ENCODE measurements around the gene ITM2C.

ITM2C gene

DNA sequence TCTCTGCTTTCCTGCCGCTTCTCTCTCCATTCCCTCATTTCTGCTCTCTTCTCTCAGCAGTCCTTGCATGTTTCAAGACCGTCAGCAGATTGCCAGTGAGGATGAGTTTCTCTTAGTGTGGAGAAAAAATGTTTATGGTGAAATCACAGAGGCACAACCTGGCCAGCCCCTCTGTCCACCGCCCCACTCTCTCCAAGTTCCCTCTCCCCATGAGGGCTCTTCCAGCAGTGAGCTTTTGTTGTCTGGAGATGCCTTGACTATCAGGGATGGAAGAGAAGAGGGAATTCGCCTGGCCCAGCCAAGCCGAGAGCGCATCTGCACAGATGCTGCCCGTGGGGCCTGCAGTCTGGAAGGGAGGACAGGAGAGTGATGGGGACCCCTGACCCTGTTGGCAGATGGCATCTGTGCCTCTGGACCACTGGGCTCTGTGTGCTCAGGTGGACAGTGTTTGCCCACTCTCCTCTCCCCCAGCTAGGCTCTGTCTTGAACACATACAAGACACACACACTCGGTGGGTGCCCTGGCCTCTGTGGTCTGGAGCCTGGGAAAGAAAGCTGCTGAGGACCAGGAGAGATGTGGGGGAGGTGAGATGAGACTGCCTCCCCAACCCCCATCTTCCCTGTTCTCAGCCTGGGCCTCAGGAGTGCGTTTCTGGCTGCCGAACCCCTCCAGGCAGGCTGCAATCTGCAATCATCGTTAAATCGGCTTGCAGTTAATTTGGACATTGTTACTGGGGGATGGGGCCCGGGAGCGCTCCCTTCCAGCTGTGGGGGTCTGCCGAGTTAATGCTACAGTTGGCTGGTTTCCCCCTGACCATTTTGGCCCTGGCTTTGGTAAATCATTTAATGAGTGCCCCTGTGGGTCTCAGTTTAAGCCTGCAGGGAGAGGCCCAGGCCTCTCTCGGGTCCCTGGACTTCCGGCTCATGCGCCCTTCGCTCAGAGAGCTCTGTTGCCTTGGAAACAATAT, 4.5 kb downstream of the ITM2C start:
- H3K79me2 ChIP-seq (ENCODE audit: control insufficient read depth, low read length): no peaks in the 10 kb centered on the region
- H3K4me2 ChIP-seq (ENCODE audit: low read length): no peak overlapping the region
- TF ChIP-seq EZH2phosphoT487 (IDR thresholded peaks at IDR 0.05; ENCODE audit: borderline replicate concordance, low read length): no peak
- TF ChIP-seq, protein P1, sequence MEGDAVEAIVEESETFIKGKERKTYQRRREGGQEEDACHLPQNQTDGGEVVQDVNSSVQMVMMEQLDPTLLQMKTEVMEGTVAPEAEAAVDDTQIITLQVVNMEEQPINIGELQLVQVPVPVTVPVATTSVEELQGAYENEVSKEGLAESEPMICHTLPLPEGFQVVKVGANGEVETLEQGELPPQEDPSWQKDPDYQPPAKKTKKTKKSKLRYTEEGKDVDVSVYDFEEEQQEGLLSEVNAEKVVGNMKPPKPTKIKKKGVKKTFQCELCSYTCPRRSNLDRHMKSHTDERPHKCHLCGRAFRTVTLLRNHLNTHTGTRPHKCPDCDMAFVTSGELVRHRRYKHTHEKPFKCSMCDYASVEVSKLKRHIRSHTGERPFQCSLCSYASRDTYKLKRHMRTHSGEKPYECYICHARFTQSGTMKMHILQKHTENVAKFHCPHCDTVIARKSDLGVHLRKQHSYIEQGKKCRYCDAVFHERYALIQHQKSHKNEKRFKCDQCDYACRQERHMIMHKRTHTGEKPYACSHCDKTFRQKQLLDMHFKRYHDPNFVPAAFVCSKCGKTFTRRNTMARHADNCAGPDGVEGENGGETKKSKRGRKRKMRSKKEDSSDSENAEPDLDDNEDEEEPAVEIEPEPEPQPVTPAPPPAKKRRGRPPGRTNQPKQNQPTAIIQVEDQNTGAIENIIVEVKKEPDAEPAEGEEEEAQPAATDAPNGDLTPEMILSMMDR (IDR thresholded peaks at IDR 0.05; ENCODE audit: low read depth, low read length, poor library complexity, severe bottlenecking): no peak
- peaks cover 75% of the 10 kb centered on the region for H3K4me1 ChIP-seq (ENCODE audit: control insufficient read depth, low read length)
- H3K9me2 ChIP-seq (replicated peaks; ENCODE audit: control insufficient read depth, low read length): no peaks in the 10 kb centered on the region
- H4K20me1 ChIP-seq (ENCODE audit: control insufficient read depth, insufficient read depth, low read depth, low read length): no peaks in the 10 kb centered on the region; the same call in 1 of the 2 replicates
- no peaks in the 10 kb centered on the region for H3K36me3 ChIP-seq (ENCODE audit: control insufficient read depth, low read length)
- H3K4me3 ChIP-seq (ENCODE audit: low read length): no peak overlapping the region
- H3K27me3 ChIP-seq (ENCODE audit: control insufficient read depth, low read length): peaks cover 7% of the 10 kb centered on the region
- H3F3A ChIP-seq (ENCODE audit: control insufficient read depth, insufficient read depth): peaks cover 8% of the 10 kb centered on the region
- H3K27ac ChIP-seq (ENCODE audit: low read depth, low read length): no peak overlapping the region
- no peaks in the 10 kb centered on the region for H3K9me3 ChIP-seq (ENCODE audit: control insufficient read depth, insufficient read depth, low read length)

DNA sequence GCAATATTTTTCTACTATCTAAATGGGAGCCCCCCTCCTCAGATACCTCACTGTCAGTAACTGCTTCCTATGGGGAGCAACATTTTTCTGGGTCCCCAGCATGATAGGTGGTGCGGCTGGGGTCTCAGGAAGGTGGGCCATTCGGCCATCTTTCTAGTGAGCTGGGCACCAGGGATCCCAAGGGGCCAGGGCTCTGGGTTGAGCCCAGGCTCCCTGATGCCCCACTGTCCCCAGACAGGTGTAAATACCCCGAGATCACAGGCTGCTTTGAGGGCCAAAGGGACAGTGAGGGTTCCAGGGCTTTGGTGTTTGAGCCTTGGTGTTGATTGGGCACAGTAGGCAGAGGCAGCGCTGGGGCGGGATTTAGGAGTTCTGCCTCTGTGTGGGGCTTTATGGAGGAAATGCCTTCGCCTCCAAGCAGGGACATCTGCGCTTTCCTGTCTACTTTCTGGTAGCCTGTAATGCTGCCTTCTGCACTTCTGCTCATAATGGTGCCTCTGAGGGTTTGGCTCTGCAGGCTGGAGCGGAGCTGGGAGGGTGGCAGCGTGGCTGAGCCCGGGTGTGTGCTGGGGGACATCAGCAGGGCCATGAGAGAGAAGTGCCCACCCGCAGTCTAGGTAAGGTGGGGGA, 5.3 kb downstream of the ITM2C start:
- no peaks in the 10 kb centered on the region for H3K9me3 ChIP-seq (ENCODE audit: control insufficient read depth, insufficient read depth, low read length)
- H3K4me3 ChIP-seq (ENCODE audit: low read length): no peak overlapping the region
- H3K27ac ChIP-seq (ENCODE audit: low read depth, low read length): no peak overlapping the region
- H4K20me1 ChIP-seq (ENCODE audit: control insufficient read depth, insufficient read depth, low read depth, low read length): no peaks in the 10 kb centered on the region; the same call in 1 of the 2 replicates
- no peak for TF ChIP-seq EZH2phosphoT487 (IDR thresholded peaks at IDR 0.05; ENCODE audit: borderline replicate concordance, low read length)
- TF ChIP-seq, protein P1 (IDR thresholded peaks at IDR 0.05; ENCODE audit: low read depth, low read length, poor library complexity, severe bottlenecking): no peak
- H3K4me1 ChIP-seq (ENCODE audit: control insufficient read depth, low read length): peaks cover 75% of the 10 kb centered on the region
- peaks cover 5% of the 10 kb centered on the region; the same call in 1 of the 2 replicates for H3K27me3 ChIP-seq (ENCODE audit: control insufficient read depth, low read length)
- H3F3A ChIP-seq (ENCODE audit: control insufficient read depth, insufficient read depth): peaks cover 8% of the 10 kb centered on the region
- no peak overlapping the region for H3K4me2 ChIP-seq (ENCODE audit: low read length)
- H3K9me2 ChIP-seq (replicated peaks; ENCODE audit: control insufficient read depth, low read length): no peaks in the 10 kb centered on the region
- no peaks in the 10 kb centered on the region for H3K36me3 ChIP-seq (ENCODE audit: control insufficient read depth, low read length)
- H3K79me2 ChIP-seq (ENCODE audit: control insufficient read depth, low read length): no peaks in the 10 kb centered on the region

DNA sequence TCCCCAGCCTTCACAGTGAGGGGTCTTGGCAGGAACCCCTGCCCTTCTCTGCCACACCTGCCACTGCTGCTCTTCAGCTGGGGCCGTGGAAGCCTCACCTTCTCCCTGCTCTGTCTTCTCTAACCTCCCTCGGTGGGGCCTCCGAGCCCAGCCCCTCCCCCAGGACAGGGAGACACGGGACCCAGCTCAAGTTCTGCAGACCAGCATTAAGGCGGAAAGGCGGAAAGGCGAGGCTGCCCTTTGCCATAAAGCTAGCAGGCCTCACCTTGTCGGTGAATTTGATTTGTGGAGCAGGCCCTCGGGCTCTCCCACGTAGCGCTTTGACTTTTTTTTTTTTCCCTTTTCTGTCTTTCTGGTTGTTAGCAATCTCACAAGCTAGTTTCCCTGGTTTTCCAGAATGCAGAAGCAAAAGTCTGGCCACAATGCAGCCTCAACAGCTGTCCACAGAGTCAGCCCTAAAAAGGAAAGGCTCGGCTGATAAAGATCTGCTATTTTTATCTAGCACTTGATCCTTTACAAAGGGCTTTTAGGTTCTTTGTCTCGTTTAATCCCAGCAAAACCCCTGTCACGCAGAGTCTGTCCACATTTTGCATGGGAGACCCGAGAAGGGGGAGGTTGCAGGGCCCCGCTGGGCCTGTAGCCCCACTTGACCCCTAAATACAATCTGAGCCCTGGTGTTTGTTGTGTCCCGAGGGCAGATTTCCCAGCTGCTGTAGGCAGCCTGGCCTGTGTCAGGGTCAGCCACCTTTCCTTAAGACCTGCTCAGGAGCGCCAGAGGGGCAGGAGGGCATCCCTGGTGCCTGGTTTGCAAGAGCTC, 6.0 kb downstream of the ITM2C start:
- H3K4me1 ChIP-seq (ENCODE audit: control insufficient read depth, low read length): peaks cover 67% of the 10 kb centered on the region
- no peaks in the 10 kb centered on the region for H3K36me3 ChIP-seq (ENCODE audit: control insufficient read depth, low read length)
- no peaks in the 10 kb centered on the region; the same call in 1 of the 2 replicates for H4K20me1 ChIP-seq (ENCODE audit: control insufficient read depth, insufficient read depth, low read depth, low read length)
- no peak overlapping the region; the same call in 1 of the 2 replicates for H3K4me2 ChIP-seq (ENCODE audit: low read length)
- no peaks in the 10 kb centered on the region for H3K9me2 ChIP-seq (replicated peaks; ENCODE audit: control insufficient read depth, low read length)
- H3K9me3 ChIP-seq (ENCODE audit: control insufficient read depth, insufficient read depth, low read length): no peaks in the 10 kb centered on the region
- H3K79me2 ChIP-seq (ENCODE audit: control insufficient read depth, low read length): no peaks in the 10 kb centered on the region
- H3K27me3 ChIP-seq (ENCODE audit: control insufficient read depth, low read length): no peaks in the 10 kb centered on the region
- no peak overlapping the region for H3K4me3 ChIP-seq (ENCODE audit: low read length)
- no peak for TF ChIP-seq EZH2phosphoT487 (IDR thresholded peaks at IDR 0.05; ENCODE audit: borderline replicate concordance, low read length)
- TF ChIP-seq, protein P1 (IDR thresholded peaks at IDR 0.05; ENCODE audit: low read depth, low read length, poor library complexity, severe bottlenecking): no peak
- H3F3A ChIP-seq (ENCODE audit: control insufficient read depth, insufficient read depth): peaks cover 8% of the 10 kb centered on the region
- no peak overlapping the region for H3K27ac ChIP-seq (ENCODE audit: low read depth, low read length)
